IPS-15b (cell line): ENCODE results near the gene SLC36A3.

Experiments
- H3K27me3 ChIP-seq: one replicate; pipeline ENCODE4 v1.6.1; 2013; ENCODE audit warnings: low read length; ENCODE audit not compliant: control insufficient read depth, insufficient read depth
- H3K36me3 ChIP-seq: one replicate; pipeline ENCODE4 v1.6.1; 2013; ENCODE audit warnings: low read length; ENCODE audit not compliant: control insufficient read depth, insufficient read depth
- H3K4me1 ChIP-seq: one replicate; pipeline ENCODE4 v1.6.1; 2013; ENCODE audit warnings: mild to moderate bottlenecking, low read length; ENCODE audit not compliant: control insufficient read depth, insufficient read depth
- H3K4me3 ChIP-seq: one replicate; pipeline ENCODE4 v1.5.1; 2013; ENCODE audit warnings: low read depth, low read length
- H3K9ac ChIP-seq: one replicate; pipeline ENCODE4 v1.6.1; 2013; ENCODE audit warnings: low read depth, mild to moderate bottlenecking, low read length
- H3K9me3 ChIP-seq: one replicate; pipeline ENCODE4 v1.6.1; 2013; ENCODE audit warnings: mild to moderate bottlenecking, low read length; ENCODE audit not compliant: control insufficient read depth, insufficient read depth

Gene SLC36A3

GRCh38 chr5:151296974-151297373 lies 6.6 kb downstream of the SLC36A3 start:
- H3K4me1 ChIP-seq = no peaks in the 10 kb centered on the region
- H3K4me3 ChIP-seq = no peak overlapping the region
- no peaks in the 10 kb centered on the region for H3K9me3 ChIP-seq
- no peak overlapping the region for H3K9ac ChIP-seq
- H3K27me3 ChIP-seq = no peaks in the 10 kb centered on the region
- H3K36me3 ChIP-seq = no peaks in the 10 kb centered on the region

GRCh38 chr5:151296478-151296830 lies 7.1 kb downstream of the SLC36A3 start:
- Histone ChIP-seq H3K9ac (no peak overlapping the region), H3K36me3 (no peaks in the 10 kb centered on the region), H3K4me1 (no peaks in the 10 kb centered on the region), H3K9me3 (no peaks in the 10 kb centered on the region), H3K4me3 (no peak overlapping the region), H3K27me3 (no peaks in the 10 kb centered on the region)

- H3K9me3 ChIP-seq = no peaks in the 10 kb centered on the region
- H3K36me3 ChIP-seq = no peaks in the 10 kb centered on the region
- H3K9ac ChIP-seq = no peak overlapping the region
- H3K27me3 ChIP-seq = no peaks in the 10 kb centered on the region
- H3K4me3 ChIP-seq = no peak overlapping the region
- no peaks in the 10 kb centered on the region for H3K4me1 ChIP-seq
Measured at GRCh38 chr5:151295791-151296477, 7.6 kb downstream of the SLC36A3 start.

GRCh38 chr5:151295138-151295537 lies 8.4 kb downstream of the SLC36A3 start:
- H3K36me3 ChIP-seq = no peaks in the 10 kb centered on the region
- H3K4me3 ChIP-seq = no peak overlapping the region
- H3K9me3 ChIP-seq = no peaks in the 10 kb centered on the region
- no peaks in the 10 kb centered on the region for H3K4me1 ChIP-seq
- no peaks in the 10 kb centered on the region for H3K27me3 ChIP-seq
- no peak overlapping the region for H3K9ac ChIP-seq

- H3K4me1 ChIP-seq = no peaks in the 10 kb centered on the region
- H3K36me3 ChIP-seq = no peaks in the 10 kb centered on the region
- no peaks in the 10 kb centered on the region for H3K9me3 ChIP-seq
- no peak overlapping the region for H3K9ac ChIP-seq
- no peaks in the 10 kb centered on the region for H3K27me3 ChIP-seq
- H3K4me3 ChIP-seq = no peak overlapping the region
Measured at GRCh38 chr5:151293624-151294023, 9.9 kb downstream of the SLC36A3 start.

GRCh38 chr5:151288180-151288579 lies 15.4 kb downstream of the SLC36A3 start:
- Histone ChIP-seq H3K9me3 (no peaks in the 10 kb centered on the region), H3K4me1 (peaks cover 3% of the 10 kb centered on the region), H3K4me3 (no peak overlapping the region), H3K36me3 (no peaks in the 10 kb centered on the region), H3K9ac (no peak overlapping the region), H3K27me3 (peaks cover 5% of the 10 kb centered on the region)

- H3K4me3 ChIP-seq = no peak overlapping the region
- H3K27me3 ChIP-seq = peaks cover 5% of the 10 kb centered on the region
- H3K4me1 ChIP-seq = peaks cover 3% of the 10 kb centered on the region
- H3K36me3 ChIP-seq = no peaks in the 10 kb centered on the region
- no peak overlapping the region for H3K9ac ChIP-seq
- no peaks in the 10 kb centered on the region for H3K9me3 ChIP-seq
Measured at GRCh38 chr5:151286246-151286645, 17.3 kb downstream of the SLC36A3 start.

- Histone ChIP-seq H3K4me3 (no peak overlapping the region), H3K9me3 (no peaks in the 10 kb centered on the region), H3K27me3 (peaks cover 5% of the 10 kb centered on the region), H3K4me1 (peaks cover 3% of the 10 kb centered on the region), H3K9ac (no peak overlapping the region), H3K36me3 (no peaks in the 10 kb centered on the region)
Measured at GRCh38 chr5:151285683-151286082, 17.9 kb downstream of the SLC36A3 start.

GRCh38 chr5:151284392-151284967 lies 19.1 kb downstream of the SLC36A3 start:
- Histone ChIP-seq H3K9ac (no peak overlapping the region), H3K9me3 (no peaks in the 10 kb centered on the region), H3K4me1 (peaks cover 3% of the 10 kb centered on the region), H3K27me3 (peaks cover 5% of the 10 kb centered on the region), H3K36me3 (no peaks in the 10 kb centered on the region), H3K4me3 (no peak overlapping the region)

- Histone ChIP-seq H3K36me3 (no peaks in the 10 kb centered on the region), H3K27me3 (peaks cover 5% of the 10 kb centered on the region), H3K4me1 (peaks cover 3% of the 10 kb centered on the region), H3K9me3 (no peaks in the 10 kb centered on the region), H3K9ac (no peak overlapping the region), H3K4me3 (no peak overlapping the region)
Measured at GRCh38 chr5:151283120-151283825, 20.3 kb downstream of the SLC36A3 start.

GRCh38 chr5:151281001-151281639 lies 22.4 kb downstream of the SLC36A3 start:
- no peaks in the 10 kb centered on the region for H3K9me3 ChIP-seq

More at GRCh38 chr5:151281001-151281639, 22.4 kb downstream of the SLC36A3 start:
- Histone ChIP-seq H3K4me1 (no peaks in the 10 kb centered on the region), H3K27me3 (peaks cover 5% of the 10 kb centered on the region), H3K9ac (no peak overlapping the region), H3K36me3 (no peaks in the 10 kb centered on the region), H3K4me3 (no peak overlapping the region)
